ENCODE measurements around the gene TMC7. TPM values are rescaled to one million over a fixed set of nuclear protein-coding genes. Genes with fewer than 3 reads are reported as not detected.

The TMC7 gene
- total and polyA plus RNA-seq, 2 of the 13 experiments (the other 11 are each of a cell fraction or from before 2014, with no cell fraction given), result 1.2 to 5.1 TPM

DNA sequence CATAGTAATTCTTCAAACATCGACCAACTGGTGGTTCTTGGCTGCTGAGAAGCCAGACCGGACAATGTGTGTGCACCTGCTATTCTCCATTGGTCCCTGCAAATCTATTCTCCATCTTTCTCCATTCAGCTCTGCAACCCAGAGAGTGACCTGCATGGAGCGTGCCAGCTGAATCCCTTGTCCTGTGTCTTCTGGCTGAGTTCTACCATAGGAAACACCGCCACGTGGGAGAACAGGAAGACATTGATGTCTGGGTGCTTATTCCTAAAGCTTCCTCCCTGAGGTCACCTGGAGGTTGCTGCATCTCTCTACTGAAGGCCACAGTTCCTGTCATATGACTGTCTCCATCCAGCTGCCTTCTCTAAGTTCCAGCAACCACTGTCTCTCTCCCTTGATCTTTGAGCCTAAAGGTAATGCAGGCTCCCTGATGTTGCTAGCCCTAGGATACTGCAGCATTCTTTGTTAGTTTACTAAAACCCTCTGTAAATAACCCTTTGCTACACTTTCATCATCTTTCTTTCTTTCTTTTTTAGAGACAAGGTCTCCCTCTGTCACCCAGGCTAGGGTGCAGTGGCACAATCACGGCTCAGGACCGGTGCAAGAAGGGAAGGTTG lies 46.9 kb upstream of the TMC7 start (continued):
- TF ChIP-seq ZNF205 (CRISPR knock-in tag; IDR thresholded peaks at IDR 0.05) (peak; percentile 76), HNF4G (IDR thresholded peaks at IDR 0.05; ENCODE audit: borderline replicate concordance, low read depth, low read length) (peak; percentile 77), HNF4G (CRISPR knock-in tag; IDR thresholded peaks at IDR 0.05; ENCODE audit: borderline replicate concordance, low read depth) (peak; percentile 72; the same call in 1 of the 2 replicates), HOXA5 (CRISPR knock-in tag; IDR thresholded peaks at IDR 0.05) (0 out of 2 replicates have a peak, but pooled peaks have one; percentile 37), ZBTB8A (CRISPR knock-in tag; IDR thresholded peaks at IDR 0.05; ENCODE audit: borderline replicate concordance, low read depth) (no peak), SMAD1 (CRISPR knock-in tag; IDR thresholded peaks at IDR 0.05; ENCODE audit: borderline replicate concordance, low read depth) (no peak), RFXAP (CRISPR knock-in tag; IDR thresholded peaks at IDR 0.05; ENCODE audit: borderline replicate concordance) (peak; percentile 68; the same call in 1 of the 2 replicates), TARDBP (CRISPR knock-in tag; IDR thresholded peaks at IDR 0.05) (peak; percentile 71; the same call in 1 of the 2 replicates), GATA4 (IDR thresholded peaks at IDR 0.05; ENCODE audit: borderline replicate concordance, low read depth) (no peak), THAP11 (CRISPR knock-in tag; IDR thresholded peaks at IDR 0.05) (peak; percentile 73), SALL1 (CRISPR knock-in tag; IDR thresholded peaks at IDR 0.05) (peak; percentile 90), ZNF33B (CRISPR knock-in tag; IDR thresholded peaks at IDR 0.05) (peak; percentile 83; the same call in 1 of the 2 replicates), TRIM24 (CRISPR knock-in tag; IDR thresholded peaks at IDR 0.05) (0 out of 2 replicates have a peak, but pooled peaks have one; percentile 26), RAD51 (IDR thresholded peaks at IDR 0.05; ENCODE audit: borderline replicate concordance) (no peak), NR3C1 (CRISPR knock-in tag; IDR thresholded peaks at IDR 0.05) (no peak), ZNF501 (CRISPR knock-in tag; IDR thresholded peaks at IDR 0.05) (peak; percentile 35; the same call in 1 of the 2 replicates), ZBTB38 (CRISPR knock-in tag; IDR thresholded peaks at IDR 0.05) (peak; percentile 33; the same call in 1 of the 2 replicates), ZNF775 (CRISPR knock-in tag; IDR thresholded peaks at IDR 0.05; ENCODE audit: borderline replicate concordance) (no peak), TEAD3 (CRISPR knock-in tag; optimal IDR thresholded peaks at IDR 0.05; ENCODE audit: borderline replicate concordance) (peak; percentile 95)
- TF ChIP-seq, protein P1, sequence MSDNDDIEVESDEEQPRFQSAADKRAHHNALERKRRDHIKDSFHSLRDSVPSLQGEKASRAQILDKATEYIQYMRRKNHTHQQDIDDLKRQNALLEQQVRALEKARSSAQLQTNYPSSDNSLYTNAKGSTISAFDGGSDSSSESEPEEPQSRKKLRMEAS (IDR thresholded peaks at IDR 0.05), result peak; percentile 85
- TF ChIP-seq, protein P2, sequence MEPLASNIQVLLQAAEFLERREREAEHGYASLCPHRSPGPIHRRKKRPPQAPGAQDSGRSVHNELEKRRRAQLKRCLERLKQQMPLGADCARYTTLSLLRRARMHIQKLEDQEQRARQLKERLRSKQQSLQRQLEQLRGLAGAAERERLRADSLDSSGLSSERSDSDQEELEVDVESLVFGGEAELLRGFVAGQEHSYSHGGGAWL (CRISPR knock-in tag; IDR thresholded peaks at IDR 0.05), result peak; percentile 42; the same call in 1 of the 2 replicates
- TF ChIP-seq, protein P3, sequence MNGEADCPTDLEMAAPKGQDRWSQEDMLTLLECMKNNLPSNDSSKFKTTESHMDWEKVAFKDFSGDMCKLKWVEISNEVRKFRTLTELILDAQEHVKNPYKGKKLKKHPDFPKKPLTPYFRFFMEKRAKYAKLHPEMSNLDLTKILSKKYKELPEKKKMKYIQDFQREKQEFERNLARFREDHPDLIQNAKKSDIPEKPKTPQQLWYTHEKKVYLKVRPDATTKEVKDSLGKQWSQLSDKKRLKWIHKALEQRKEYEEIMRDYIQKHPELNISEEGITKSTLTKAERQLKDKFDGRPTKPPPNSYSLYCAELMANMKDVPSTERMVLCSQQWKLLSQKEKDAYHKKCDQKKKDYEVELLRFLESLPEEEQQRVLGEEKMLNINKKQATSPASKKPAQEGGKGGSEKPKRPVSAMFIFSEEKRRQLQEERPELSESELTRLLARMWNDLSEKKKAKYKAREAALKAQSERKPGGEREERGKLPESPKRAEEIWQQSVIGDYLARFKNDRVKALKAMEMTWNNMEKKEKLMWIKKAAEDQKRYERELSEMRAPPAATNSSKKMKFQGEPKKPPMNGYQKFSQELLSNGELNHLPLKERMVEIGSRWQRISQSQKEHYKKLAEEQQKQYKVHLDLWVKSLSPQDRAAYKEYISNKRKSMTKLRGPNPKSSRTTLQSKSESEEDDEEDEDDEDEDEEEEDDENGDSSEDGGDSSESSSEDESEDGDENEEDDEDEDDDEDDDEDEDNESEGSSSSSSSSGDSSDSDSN (CRISPR knock-in tag; IDR thresholded peaks at IDR 0.05), result no peak
- TF ChIP-seq, protein P4, sequence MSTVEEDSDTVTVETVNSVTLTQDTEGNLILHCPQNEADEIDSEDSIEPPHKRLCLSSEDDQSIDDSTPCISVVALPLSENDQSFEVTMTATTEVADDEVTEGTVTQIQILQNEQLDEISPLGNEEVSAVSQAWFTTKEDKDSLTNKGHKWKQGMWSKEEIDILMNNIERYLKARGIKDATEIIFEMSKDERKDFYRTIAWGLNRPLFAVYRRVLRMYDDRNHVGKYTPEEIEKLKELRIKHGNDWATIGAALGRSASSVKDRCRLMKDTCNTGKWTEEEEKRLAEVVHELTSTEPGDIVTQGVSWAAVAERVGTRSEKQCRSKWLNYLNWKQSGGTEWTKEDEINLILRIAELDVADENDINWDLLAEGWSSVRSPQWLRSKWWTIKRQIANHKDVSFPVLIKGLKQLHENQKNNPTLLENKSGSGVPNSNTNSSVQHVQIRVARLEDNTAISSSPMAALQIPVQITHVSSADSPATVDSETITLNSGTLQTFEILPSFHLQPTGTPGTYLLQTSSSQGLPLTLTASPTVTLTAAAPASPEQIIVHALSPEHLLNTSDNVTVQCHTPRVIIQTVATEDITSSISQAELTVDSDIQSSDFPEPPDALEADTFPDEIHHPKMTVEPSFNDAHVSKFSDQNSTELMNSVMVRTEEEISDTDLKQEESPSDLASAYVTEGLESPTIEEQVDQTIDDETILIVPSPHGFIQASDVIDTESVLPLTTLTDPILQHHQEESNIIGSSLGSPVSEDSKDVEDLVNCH (CRISPR knock-in tag; IDR thresholded peaks at IDR 0.05), result no peak
- TF ChIP-seq, protein P5, sequence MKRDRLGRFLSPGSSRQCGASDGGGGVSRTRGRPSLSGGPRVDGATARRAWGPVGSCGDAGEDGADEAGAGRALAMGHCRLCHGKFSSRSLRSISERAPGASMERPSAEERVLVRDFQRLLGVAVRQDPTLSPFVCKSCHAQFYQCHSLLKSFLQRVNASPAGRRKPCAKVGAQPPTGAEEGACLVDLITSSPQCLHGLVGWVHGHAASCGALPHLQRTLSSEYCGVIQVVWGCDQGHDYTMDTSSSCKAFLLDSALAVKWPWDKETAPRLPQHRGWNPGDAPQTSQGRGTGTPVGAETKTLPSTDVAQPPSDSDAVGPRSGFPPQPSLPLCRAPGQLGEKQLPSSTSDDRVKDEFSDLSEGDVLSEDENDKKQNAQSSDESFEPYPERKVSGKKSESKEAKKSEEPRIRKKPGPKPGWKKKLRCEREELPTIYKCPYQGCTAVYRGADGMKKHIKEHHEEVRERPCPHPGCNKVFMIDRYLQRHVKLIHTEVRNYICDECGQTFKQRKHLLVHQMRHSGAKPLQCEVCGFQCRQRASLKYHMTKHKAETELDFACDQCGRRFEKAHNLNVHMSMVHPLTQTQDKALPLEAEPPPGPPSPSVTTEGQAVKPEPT (CRISPR knock-in tag; IDR thresholded peaks at IDR 0.05; ENCODE audit: low read depth), result no peak
